HG03354 (cell line): ENCODE measurements around the gene VAMP2.

ENCODE experiments used
- ATAC-seq: cut with Tn5 transposase; IDR thresholded peaks from one replicate; pipeline ENCODE4 v1.9.1; 2021; ENCODE audit warnings: mild to moderate bottlenecking; ENCODE audit not compliant: unreplicated experiment, poor library complexity, severe bottlenecking

The VAMP2 gene

DNA sequence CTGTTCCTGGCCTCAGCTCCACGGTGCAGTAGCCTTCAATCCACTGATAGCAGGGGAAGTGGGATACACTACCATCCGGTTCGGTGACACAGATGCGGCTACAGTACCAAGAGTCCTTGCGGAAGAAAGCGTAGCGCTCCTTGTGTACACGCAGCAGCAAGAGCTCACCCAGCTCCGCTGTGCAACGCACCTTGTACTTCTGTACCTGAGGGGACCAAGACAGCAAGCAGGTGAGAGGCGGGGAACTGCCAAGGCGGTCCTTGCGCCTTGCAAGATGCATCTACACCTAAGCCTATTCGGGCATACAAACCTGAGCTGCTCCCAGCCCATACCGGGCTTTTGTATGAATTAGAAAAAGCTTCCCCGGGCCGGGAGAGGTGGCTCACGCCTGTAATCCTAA, 46.0 kb downstream of the VAMP2 start:
- ATAC-seq = no peak

DNA sequence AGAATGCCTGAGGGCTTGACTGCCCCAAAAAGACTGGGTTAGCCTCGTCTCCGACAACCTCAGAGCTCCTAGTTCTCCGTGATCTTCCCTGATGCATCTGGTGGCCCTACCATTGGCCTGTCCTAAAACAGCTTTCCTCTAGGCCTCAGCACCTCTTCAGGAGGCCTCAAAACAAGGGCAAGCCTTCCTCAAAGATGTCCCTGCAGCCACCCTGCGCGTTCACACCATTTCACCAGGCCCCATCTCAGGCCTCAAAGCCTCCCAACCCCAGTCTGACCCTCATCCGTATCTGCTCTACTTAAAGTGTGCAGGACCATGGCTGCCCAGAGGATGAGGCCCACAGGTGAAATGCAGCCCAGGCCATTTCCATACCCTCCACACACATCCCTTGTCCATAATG, 51.8 kb downstream of the VAMP2 start:
- ATAC-seq = no peak

DNA sequence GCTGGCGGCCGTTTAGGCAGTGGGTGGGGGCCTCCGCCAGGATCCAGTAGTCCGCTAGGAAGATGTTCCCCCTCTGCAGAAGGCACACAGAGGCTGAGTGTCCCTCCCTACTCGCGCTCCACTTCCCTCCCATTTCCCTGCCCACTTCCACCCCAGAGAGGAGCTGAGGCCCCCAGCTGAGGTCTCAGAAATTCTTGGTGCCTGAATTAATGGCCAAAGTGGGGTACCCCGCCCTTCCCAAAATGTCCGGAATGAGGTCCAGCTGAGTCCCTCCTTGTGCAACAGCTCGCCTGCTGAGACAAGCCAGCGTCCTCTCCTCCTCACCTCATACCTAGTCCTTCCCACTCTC, 52.3 kb downstream of the VAMP2 start:
- ATAC-seq = no peak

DNA sequence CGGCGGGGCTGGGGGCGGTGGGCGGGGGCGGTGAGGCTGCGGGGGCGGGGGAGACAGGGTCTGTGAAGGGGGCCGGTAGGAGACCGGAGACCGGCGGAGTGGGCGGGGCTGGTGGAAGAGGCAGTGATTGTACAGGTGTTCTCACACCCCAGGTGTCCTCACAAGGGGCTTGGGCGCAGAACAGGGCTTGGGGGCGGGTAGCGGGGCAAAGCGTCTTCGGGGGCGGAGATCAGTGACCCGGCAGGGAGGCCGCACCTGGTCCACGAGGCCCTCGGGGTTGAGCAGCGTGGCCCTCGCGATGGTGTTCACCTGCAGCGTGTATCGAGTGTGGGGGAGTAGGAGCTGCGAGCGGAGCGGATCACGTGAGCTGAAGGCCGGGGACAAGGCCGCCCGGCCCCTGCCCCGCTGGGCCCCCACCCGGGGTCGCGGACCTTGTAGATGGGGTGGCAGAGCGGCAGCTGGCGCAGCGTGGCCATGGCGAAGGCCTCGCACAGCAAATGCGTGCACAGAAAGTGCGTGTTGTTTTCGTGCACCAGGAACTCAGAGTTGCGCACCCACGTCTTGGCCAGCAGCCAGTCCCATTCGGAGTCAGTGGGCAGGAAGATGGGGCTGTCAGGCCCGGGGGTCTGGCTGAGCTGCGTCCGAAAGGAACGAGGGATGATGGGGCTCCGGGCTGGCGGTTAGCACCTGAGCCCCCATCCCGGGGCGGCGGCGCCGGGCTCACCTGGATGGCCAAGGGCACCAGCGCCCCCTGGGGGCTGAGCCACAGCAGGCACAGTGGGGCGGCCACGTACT, 52.9 kb downstream of the VAMP2 start:
- no peak for ATAC-seq
